OCI-LY7 (cell line): ENCODE measurements around the gene PTPRQ. TPM values are rescaled to one million over a fixed set of nuclear protein-coding genes. Genes with fewer than 3 reads are reported as not detected.

ENCODE experiments used
- BruUV-seq: library from RNA; stranded (reverse); fragments of 400-500 nt; replicated peaks from 2 replicates; lab custom pipeline; 2021; lab: Mats Ljungman, UMichigan
- CTCF ChIA-PET: fragments of 300-600 bp; sonication (Branson Sonifier 250); formaldehyde crosslinking; loops from one replicate; lab custom pipeline; 2022; ENCODE audit warnings: antibody characterized with exemption; ENCODE audit not compliant: unreplicated experiment; lab: Charles Lee
- POLR2A ChIA-PET: fragments of 300-600 bp; sonication (Branson Sonifier 250); formaldehyde crosslinking; loops from one replicate; lab custom pipeline; 2022; ENCODE audit warnings: antibody characterized with exemption; lab: Charles Lee
- DNase-seq: peaks from one replicate; pipeline ENCODE4 v3.0.0-alpha.2; 2015; ENCODE audit warnings: low spot score
- H2AFZ ChIP-seq: fragments of 200-600 bp; sonication (generic), shearing (Covaris generic); 2 replicates; pipeline ENCODE4 v1.6.1; 2014; ENCODE audit warnings: mild to moderate bottlenecking, antibody characterized with exemption, low read length, moderate library complexity
- H3K27ac ChIP-seq: fragments of 200-600 bp; sonication (generic); 2 replicates; pipeline ENCODE4 v1.5.1; 2014; ENCODE audit warnings: mixed run types, low read depth, mild to moderate bottlenecking, moderate library complexity, low read length, inconsistent platforms; ENCODE audit not compliant: poor library complexity, severe bottlenecking
- H3K36me3 ChIP-seq: fragments of 200-600 bp; sonication (generic); 2 replicates; pipeline ENCODE4 v1.6.1; 2014; ENCODE audit warnings: mild to moderate bottlenecking, antibody characterized with exemption, low read length, moderate library complexity, mixed read lengths; ENCODE audit not compliant: insufficient read depth
- H3K4me1 ChIP-seq: fragments of 200-600 bp; sonication (generic); 2 replicates; pipeline ENCODE4 v1.5.1; 2014; ENCODE audit warnings: mild to moderate bottlenecking, low read length; ENCODE audit not compliant: insufficient read depth, poor library complexity, severe bottlenecking
- H3K4me2 ChIP-seq: fragments of 200-600 bp; sonication (generic); 2 replicates; pipeline ENCODE4 v1.6.1; 2014; ENCODE audit warnings: mild to moderate bottlenecking, low read length
- H3K4me3 ChIP-seq: fragments of 200-600 bp; sonication (generic); 2 replicates; pipeline ENCODE4 v1.5.1; 2014; ENCODE audit warnings: mild to moderate bottlenecking, low read depth, low read length; ENCODE audit not compliant: poor library complexity, severe bottlenecking
- H3K79me2 ChIP-seq: fragments of 200-600 bp; sonication (generic); 2 replicates; pipeline ENCODE4 v1.6.1; 2016; ENCODE audit warnings: low read depth, mild to moderate bottlenecking, low read length, moderate library complexity, mixed read lengths; ENCODE audit not compliant: insufficient read depth
- H3K9me2 ChIP-seq: fragments of 200-600 bp; sonication (generic); 2 replicates; pipeline ENCODE4 v1.6.1; 2016; ENCODE audit warnings: mild to moderate bottlenecking, low read length, mixed read lengths; ENCODE audit not compliant: insufficient read depth
- H3K9me3 ChIP-seq: fragments of 200-600 bp; sonication (generic); 2 replicates; pipeline ENCODE4 v1.6.1; 2014; ENCODE audit warnings: mild to moderate bottlenecking, mixed run types, low read length, mixed read lengths
- H4K20me1 ChIP-seq: fragments of 200-600 bp; sonication (generic); 2 replicates; pipeline ENCODE4 v1.6.1; 2014; ENCODE audit warnings: mild to moderate bottlenecking, antibody characterized with exemption, low read length, moderate library complexity, mixed read lengths; ENCODE audit not compliant: insufficient read depth
- EZH2phosphoT487 ChIP-seq: fragments of 200-600 bp; sonication (generic); IDR thresholded peaks from 2 replicates; pipeline ENCODE4 v1.6.1; 2018; ENCODE audit warnings: low read depth, borderline replicate concordance, mild to moderate bottlenecking, mixed run types, antibody characterized with exemption, low read length, moderate library complexity, mixed read lengths
- intact Hi-C: fragments of 100-400 bp; cut with micrococcal nuclease; formaldehyde crosslinking; loops from one replicate; pipeline ENCODE4 v1.10.0; 2022; ENCODE audit not compliant: unreplicated experiment
- total RNA-seq, 2 experiments: library from RNA; depleted of rRNA in 1 of 2; stranded (reverse); fragments of >200 nt in 1 of 2; shearing (Covaris generic) in 1 of 2; gene quantifications; 2 replicates each; pipeline ENCODE4 v1.2.3, GENCODE V29; 2014 to 2022
- TF ChIP-seq, protein P1 (sequence below): fragments of 200-600 bp; sonication (generic); conservative IDR thresholded peaks from 2 replicates; pipeline ENCODE4 v1.5.1; 2014; ENCODE audit warnings: mild to moderate bottlenecking, antibody characterized with exemption, low read length, moderate library complexity, mixed read lengths

PTPRQ gene
- total RNA-seq, 2 experiments from 2014 or later = not detected

DNA sequence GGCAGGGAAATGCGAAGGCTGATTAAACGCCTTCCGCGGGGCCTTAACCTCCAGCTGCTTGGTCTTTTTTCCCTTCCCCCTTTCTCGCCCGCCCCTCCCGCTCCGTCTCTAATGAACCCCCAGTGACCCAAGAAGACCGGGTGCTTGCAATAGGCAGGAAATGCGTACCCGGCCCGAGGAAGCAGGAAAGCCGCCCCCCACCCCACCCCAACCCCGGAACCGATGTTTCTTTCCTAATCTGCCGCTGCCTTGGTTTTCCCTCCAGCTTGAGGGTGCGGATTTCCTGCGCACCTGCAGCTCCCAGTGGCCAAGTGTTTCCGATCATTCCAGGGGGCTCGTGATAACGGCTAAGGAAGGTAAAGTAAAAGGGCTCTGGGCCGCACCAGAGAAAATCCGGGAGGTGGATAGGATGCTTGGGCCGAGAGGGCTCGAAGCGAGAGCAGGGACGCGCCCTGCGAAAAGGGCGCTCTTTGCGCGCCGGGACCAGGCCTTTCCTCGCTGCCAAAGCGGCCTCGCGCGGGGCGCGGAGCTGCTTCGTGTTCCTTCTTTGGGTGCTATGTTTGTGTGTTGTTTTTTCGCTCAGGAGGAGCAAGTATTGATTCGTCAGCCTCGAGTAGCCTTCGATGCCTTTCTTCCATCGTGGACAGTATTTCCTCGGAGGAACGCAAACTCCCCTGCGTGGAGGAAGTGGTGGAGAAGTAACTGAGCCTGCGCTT, 264.4 kb downstream of the PTPRQ start:
- Histone ChIP-seq H3K4me1 (no peaks in the 10 kb centered on the region), H3K79me2 (no peaks in the 10 kb centered on the region), H3K27ac (no peak overlapping the region), H2AFZ (no peak overlapping the region), H3K9me3 (no peaks in the 10 kb centered on the region), H3K9me2 (no peaks in the 10 kb centered on the region), H3K4me2 (no peak overlapping the region), H3K36me3 (no peaks in the 10 kb centered on the region), H4K20me1 (no peaks in the 10 kb centered on the region), H3K4me3 (no peak overlapping the region)
- POLR2A ChIA-PET = interaction anchor here (0.6 kb wide), 1 partner anchor 101 kb away, joined by 3 read pairs; no protein-coding TSS in a partner anchor
- intact Hi-C loops = no loop called here
- no TSS peak for BruUV-seq
- CTCF ChIA-PET = no interaction called here
- TF ChIP-seq, protein P1, sequence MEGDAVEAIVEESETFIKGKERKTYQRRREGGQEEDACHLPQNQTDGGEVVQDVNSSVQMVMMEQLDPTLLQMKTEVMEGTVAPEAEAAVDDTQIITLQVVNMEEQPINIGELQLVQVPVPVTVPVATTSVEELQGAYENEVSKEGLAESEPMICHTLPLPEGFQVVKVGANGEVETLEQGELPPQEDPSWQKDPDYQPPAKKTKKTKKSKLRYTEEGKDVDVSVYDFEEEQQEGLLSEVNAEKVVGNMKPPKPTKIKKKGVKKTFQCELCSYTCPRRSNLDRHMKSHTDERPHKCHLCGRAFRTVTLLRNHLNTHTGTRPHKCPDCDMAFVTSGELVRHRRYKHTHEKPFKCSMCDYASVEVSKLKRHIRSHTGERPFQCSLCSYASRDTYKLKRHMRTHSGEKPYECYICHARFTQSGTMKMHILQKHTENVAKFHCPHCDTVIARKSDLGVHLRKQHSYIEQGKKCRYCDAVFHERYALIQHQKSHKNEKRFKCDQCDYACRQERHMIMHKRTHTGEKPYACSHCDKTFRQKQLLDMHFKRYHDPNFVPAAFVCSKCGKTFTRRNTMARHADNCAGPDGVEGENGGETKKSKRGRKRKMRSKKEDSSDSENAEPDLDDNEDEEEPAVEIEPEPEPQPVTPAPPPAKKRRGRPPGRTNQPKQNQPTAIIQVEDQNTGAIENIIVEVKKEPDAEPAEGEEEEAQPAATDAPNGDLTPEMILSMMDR = no peak
- TF ChIP-seq EZH2phosphoT487 = no peak
- no peak for DNase-seq

GRCh38 chr12:80708975-80709328, 264.9 kb downstream of the PTPRQ start:
- no peaks in the 10 kb centered on the region for H3K9me3 ChIP-seq
- no peaks in the 10 kb centered on the region for H4K20me1 ChIP-seq
- H3K27ac ChIP-seq = no peak overlapping the region
- H3K9me2 ChIP-seq = no peaks in the 10 kb centered on the region
- no TSS peak for BruUV-seq
- TF ChIP-seq EZH2phosphoT487 = no peak
- TF ChIP-seq, protein P1 = no peak
- no peaks in the 10 kb centered on the region for H3K36me3 ChIP-seq
- POLR2A ChIA-PET = no interaction called here
- intact Hi-C loops = no loop called here
- H3K79me2 ChIP-seq = no peaks in the 10 kb centered on the region
- no peak for DNase-seq
- no peak overlapping the region for H3K4me2 ChIP-seq
- H3K4me3 ChIP-seq = no peak overlapping the region
- no peak overlapping the region for H2AFZ ChIP-seq
- H3K4me1 ChIP-seq = no peaks in the 10 kb centered on the region
- CTCF ChIA-PET = no interaction called here
